HG02678 (cell line): ENCODE measurements around the gene PLD1.
"Not testable (repeated sequence)": the region's sequence is repeated elsewhere in the genome, so short reads cannot be mapped to it uniquely, and the experiment has no call there.

ENCODE experiments used
- ATAC-seq: cut with Tn5 transposase; IDR thresholded peaks from one replicate; pipeline ENCODE4 v1.9.1; 2021; ENCODE audit warnings: mild to moderate bottlenecking, moderate library complexity; ENCODE audit not compliant: unreplicated experiment

PLD1 gene

DNA sequence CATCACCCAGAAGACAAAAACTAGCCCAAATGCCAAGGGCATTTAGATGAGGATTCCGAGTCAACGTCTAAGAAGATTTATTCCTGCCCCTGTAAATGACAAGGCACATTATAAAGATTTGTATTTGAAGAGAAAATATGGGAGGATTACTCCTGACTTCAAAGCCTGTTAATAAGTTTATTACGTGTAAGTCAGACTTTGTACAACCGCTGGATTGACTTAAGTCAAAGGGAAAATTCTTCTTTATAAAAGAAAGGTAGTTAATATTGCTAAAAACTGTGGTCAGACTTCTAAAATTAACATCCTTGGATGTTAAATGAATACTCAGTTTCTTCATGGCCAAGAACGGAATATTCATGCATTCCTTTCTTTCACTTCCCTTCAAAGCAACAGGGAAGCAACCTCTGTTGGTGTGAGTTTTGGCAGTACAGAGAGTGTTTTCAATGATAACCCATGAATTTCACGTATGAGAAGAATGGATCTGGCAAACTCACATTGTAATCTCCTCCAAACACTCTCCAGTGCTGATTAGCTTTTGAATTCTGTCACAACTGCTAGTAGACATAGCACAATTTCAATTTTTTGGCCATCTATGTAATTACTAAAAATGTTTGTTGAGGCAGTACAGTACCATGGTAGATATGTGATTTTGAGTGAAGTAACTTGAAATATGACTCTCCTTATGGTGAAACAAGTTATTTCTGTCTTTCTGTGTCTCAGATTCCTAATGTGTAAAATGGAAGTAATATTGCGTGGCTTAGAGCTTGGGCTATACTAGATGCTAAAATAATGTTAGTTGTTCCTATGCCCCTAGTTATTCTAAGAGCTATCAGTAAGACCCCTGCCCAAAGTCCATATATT is 62.0 kb downstream of the PLD1 start:
- ATAC-seq, result no peak

DNA sequence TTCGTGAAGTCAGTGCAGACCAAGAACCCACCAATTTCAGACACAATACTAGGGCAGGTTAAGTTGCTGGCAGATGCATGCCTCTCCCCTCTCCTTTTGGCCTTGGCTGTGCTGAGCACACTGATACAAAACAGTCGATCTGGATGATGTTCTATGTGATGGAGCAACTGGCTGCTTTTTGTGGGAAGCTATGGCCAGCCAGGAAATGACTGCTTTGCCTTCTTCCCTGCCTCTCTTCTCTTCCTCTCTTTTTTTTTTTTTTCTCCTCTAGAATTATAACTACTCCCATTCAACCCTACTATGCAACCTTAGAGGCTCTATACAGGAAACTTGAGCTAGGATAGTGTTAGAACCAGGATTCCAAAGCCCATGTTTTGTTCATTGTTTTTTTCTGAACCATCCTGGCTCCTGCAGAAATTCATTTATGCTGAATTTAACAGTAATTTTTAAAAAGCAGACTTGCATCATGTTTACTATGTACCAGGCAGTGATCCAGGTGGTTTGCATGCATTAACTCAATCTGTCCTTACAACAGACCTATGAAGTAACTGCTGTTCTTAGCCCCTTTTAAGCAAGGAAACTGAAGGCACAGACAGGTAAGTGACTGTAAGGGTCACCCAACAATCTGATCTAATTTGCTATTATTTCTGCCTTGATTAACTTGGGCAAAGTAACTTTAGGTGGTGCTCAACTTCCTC is 62.9 kb downstream of the PLD1 start:
- ATAC-seq, result no peak

DNA sequence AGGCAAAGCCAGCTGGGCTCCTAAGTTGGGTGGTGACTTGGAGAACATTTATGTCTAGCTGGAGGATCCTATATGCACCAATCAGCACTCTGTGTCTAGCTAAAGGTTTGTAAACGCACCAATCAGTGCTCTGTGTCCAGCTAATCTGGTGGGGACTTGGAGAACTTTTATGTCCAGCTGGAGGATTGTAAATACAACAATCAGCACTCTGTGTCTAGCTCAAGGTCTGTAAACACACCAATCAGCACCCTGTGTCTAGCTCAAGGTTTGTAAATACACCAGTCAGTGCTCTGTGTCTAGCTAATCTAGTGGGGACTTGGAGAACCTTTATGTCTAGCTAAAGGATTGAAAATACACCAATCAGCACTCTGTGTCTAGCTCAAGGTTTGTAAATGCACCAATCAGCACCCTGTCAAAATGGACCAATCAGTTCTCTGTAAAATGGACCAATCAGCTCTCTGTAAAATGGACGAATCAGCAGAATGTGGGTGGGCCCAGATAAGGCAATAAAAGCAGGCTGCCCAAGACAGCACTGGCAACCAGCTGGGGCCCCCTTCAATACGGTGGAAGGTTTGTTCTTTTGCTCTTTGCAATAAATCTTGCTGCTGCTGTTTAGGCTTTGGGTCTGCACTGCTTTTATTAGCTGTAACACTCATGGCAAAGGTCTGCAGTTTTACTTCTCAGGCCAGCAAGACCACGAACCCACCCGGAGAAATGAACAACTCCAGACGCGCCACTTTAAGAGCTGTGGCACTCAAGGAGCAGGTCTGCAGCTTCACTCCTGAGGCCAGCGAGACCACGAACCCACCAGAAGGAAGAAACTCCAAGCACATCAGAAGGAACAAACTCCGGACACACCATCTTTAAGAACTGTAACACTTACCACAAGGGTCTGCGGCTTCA is 63.7 kb downstream of the PLD1 start:
- ATAC-seq, result not testable (repeated sequence)

DNA sequence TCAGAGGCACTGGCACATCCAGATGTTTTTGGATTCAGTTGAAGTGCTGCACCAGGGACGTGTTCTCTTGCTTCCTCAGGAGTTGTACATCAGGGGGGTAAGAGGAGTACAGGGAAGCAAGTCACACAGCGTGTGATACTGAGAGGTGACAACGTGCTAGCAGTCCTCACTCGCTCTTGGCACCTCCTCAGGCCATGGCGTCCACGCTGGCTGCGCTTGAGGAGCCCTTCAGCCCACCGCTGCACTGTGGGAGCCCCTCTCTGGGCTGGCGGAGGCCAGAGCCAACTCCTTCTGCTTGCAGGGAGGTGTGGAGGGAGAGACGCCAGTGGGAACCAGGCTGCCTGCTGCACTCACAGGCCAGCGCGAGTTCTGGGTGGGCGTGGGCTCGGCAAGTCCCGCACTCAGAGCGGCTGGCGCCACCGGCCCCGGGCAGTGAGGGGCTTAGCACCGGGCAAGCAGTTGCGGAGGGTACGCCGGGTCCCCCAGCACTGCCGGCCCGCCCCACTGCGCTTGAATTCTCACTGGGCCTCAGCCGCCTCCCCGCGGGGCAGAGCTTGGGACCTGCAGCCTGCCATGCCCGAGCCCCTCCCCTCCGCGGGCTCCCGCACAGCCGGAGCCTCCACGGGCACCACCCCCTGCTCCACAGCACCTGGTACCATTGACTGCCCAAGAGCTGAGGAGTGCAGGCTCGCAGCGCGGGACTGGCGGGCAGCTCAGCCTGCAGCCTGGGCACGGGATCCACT is 64.5 kb downstream of the PLD1 start:
- ATAC-seq, result no peak

DNA sequence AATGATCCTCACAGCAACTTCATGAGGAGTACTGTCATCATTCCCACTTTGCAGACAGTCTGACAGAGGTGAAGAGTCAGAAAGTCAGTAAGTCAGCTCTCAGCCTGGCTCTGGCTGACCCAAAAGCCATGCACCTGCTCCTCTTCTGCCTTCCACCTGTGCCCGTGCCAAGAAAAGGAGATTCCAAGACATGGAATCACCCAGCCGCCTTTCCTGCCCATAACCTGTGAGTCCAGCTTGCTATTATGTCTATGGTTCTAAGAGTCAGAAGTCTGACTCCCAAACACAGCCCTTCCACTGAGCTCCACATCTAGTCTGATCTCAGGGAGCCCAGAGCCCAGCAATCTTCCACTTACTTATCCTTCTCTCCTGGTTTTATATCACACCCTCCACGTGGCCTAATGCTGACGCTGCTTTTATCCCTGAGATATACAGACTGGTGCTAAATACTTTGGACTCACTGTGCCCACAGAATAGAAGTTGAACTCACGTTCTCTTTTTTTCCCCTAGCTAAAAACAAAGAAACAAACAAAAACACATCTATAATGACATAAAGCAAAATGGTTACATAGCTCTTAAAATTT is 66.0 kb downstream of the PLD1 start:
- no peak for ATAC-seq

DNA sequence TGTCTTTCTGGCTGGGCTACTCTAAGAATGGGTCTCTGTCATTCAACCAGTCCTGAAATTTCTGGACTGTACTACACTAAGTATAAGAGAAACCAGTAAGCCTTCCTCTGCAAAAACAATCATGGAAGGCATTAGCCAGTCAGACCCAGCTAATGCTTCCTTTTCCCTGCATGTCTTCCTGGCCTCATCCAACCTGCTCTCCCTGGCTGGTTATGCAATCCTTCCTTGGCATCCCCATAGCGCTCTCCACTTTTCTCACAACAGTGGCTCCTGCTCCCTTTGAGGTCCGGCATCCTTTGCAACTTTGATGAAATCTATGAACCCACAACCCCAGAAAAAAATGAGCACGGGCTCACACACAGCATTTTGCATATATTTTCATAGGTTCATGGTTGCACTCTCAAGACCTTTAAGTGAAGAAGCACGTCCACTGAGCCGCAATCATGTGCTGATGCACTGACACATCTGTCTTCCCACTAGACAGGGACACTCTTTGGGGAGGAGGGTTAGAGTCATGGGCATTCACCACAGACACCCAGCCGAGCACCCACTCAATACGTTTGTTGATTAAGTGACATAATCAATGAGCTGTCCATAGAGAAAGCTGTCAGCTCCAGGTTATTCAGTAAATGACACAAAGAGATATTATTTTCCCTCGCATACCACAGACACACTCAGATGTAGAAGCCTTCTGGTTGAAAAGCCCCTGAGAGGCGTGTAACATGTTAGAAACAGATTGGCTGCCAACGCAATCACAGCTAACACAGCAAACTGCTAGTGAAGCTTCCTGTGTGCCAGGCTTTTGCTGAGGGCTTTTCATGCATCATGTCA is 66.7 kb downstream of the PLD1 start:
- ATAC-seq, result no peak

DNA sequence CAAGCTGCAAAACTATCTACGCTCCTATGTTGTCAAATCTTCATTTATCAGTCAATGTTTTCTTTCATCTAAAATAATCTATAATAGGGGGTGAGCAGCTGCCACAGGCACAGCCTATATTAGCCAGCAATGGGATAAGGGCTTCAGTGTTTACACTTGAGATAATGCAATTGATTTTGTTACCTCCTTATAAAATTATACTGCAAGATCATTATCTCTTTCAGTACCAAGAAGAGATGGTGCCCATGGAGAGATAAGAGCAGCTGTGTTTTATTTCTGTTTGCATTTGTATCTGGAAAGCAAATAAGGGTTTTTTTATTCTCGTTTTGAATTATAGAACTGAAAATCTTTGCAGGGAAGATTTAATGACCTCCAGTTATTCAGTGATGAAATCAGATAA is 68.9 kb downstream of the PLD1 start:
- no peak for ATAC-seq

DNA sequence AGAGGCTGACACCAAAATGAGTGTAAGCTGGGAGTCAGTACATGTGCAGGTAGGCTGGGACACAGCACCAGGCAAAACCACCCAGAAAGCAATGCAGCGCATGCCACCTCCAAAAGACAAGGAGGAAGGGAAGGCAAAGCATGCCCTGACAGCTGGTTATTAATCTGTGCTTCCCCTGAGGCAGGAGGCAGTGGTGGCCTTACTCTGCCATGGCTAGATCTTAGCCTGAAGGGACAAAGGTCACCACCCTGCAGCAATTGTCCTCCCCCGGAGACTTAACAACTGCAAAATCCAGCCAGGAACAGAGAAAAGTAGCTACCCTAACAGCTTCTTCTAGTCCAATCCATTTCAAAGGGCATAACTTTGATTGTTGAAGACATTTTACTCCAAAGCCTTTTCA is 73.7 kb downstream of the PLD1 start:
- ATAC-seq, result no peak

DNA sequence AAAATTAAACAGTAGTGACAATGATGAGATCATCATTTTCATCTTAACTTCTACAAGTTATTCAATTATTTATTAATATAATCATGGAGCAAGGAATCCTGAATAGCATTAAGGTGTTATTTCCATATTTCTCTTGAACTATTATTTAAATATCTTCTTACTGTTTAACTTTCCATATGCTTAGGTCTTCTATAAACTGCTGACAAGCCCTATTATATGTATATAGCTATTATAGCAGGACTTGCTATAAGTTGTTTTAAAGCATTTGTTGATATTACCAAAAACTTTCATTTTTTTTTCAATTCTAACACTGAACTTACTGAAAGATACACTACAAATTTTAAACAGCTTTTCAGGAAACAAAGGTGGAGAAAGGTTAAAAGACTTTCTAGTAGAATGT is 76.7 kb downstream of the PLD1 start:
- ATAC-seq, result no peak

DNA sequence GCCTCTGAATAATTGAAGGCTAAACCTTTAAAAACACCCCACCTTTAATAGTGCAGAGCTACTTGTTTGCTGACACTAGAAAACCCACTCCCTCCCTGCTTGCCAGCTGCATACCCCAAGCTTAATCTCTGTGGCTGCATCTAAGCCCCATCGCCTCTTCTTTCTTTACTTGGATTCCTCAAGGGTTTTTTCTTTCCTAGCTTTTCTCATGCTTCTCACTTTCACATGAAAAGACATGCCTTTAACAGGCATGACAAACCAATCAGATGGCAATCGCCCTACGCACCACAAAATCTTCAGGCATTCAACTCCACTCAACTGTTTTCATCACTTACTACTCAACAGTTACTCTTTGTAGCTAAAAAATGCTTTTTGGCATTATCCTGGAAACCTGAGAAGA is 77.5 kb downstream of the PLD1 start:
- no peak for ATAC-seq

DNA sequence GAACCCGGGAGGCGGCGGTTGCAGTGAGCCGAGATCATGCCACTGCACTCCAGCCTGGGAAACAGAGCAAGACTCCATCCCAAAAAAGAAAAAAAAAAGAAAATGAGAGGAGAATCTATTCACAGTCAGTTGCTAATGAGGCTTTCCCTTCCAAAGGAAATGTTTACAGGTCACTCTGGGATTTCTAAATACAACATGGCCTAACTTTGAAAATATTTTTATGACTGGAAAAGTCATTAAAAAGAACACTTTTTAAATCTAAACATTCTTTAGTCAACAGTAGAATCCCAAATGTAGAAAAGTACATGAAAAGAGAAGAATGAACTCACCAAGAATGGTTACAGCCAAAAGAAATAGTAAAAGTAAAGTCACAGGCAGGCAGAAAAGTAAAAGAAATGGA is 78.6 kb downstream of the PLD1 start:
- ATAC-seq, result no peak

DNA sequence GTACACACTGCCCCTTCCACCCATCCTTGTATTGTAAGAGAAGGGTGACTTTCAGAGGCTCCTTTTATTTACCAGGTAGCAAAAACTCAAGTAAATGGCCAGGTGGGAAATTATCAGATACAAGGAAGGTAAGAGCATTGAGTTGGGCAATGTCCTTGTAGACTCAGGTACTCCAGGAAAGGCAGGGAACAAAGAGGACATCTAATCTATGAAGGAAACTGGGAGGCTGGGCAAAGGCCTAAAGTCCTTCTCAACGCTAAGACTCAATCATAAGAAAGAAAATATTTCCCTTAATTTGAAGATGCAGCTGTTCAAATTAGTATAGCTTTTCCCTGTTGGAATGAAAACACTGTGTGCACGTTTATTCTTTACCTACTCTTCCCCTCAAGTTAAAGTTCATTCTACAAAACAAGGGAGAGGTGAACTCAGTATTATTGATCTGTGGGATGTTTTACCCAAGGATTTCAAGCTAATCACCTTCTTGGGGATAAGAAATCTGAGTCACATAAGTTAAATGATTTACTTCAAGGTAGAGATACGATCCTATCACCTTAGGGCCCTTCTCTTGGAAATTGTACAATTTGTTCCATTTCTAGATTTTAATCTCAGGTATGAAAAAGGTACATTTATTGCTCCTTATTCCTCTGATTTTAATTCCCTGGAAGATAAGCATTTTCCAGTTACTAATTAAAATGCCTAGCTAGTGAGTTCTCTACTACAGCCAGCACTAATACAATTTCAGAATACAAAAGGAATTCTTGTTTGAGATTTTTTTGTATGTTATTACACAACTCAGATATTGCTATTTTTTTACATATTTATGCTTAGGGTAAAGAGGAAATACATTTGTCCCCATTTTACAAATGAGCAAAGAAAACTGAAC is 80.6 kb downstream of the PLD1 start:
- no peak for ATAC-seq

DNA sequence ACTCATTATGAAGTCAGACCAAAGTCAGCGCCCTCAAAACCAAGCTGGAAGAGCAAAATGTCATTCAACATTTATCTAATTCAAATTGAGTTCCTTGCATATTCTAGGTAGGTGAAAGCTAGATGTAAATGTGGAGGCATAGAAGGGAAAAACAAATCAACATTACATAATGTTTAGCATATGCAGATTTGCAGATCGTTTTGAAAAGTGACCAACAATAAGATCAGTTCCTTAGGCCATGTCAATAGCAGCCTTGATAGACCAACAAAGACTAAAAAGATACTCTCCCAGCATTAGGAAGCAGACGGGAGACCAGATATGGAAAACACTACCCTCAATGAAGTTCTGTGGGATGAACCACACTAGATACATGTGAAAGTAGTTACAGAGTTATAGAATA is 83.0 kb downstream of the PLD1 start:
- ATAC-seq, result no peak

DNA sequence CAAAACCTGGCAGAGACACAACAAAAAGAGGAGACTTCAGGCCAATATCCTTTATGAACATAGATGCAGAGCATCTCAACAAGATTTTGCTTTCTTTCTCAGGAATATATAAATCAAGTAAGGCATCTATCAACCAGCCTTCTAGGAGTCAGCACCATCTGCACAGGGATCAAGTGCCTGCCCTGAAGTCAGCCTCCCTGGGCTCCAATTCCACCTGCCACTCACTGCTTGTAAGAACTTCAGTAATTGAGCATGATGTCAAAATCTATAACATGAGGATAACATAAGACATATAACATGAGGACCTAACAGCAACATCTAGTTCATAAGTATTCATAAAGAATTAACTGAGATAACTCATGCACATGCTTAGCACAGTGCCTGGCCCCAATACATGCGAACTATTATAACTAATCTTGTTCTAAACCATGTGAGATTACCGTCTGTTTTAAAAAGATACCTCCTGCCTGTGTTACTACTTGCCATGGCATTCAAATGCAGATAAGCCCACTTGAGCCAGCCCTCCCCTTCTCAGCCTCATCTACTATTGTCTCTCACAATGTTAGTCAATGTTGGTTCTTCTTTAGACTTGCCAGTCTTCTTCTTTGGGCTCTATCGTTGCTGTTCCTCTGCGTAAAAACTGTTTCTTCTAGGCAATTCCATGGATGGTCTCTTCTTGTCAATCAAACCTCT is 91.6 kb downstream of the PLD1 start:
- ATAC-seq, result no peak

DNA sequence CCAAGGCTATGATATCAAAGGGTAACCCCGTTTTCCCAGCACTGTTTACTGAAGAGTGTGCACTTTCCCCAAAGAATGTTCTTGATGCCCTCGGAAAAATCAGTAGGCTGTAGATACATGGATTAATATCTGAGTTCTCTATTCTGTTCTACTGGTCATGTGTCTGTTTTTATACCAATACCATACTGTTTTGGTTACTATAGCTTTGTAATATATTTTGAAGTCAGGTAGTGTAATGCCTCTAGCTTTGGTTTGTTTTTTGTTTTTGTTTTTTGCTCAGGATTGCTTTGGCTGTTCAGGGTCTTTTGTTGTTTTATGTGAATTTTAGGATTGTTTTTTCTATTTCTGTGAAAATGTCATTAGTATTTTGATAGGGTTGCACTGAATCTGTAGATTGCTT is 95.1 kb downstream of the PLD1 start:
- ATAC-seq, result no peak

DNA sequence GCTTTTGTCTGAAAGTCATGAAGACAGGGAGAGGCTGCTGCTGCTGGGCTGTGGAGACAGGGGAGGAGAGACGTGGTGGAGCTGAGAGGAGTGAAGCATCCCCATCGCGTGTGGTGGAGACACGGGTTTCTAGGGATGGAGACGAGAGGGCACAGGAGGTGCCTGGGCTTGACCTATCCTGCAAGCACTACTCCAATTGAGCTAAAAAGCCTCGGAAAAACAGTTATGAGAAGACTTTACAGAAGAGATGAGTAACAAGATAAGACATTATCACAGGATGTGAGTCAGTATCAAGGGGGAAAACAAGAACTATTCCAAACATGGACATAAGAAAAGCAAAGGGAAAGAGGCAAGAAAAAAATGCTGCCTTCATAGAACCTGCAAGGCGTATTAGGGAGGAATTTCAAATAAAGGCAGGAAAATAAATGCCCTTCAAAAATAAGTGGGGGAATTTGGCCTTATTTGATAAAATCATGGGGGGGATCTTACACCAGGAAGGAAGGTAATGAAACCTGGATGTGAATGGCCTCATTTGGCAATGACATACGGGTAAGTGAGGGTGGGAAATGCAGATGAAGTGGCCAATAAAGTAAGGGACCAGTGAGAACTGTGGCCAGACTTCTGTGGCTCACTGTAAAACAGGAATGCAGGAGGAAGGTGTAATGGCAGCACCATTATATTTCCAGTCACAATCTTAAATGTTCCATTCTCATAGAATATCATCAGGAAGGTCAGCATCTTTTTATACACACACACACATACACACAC is 97.9 kb downstream of the PLD1 start:
- ATAC-seq, result no peak

DNA sequence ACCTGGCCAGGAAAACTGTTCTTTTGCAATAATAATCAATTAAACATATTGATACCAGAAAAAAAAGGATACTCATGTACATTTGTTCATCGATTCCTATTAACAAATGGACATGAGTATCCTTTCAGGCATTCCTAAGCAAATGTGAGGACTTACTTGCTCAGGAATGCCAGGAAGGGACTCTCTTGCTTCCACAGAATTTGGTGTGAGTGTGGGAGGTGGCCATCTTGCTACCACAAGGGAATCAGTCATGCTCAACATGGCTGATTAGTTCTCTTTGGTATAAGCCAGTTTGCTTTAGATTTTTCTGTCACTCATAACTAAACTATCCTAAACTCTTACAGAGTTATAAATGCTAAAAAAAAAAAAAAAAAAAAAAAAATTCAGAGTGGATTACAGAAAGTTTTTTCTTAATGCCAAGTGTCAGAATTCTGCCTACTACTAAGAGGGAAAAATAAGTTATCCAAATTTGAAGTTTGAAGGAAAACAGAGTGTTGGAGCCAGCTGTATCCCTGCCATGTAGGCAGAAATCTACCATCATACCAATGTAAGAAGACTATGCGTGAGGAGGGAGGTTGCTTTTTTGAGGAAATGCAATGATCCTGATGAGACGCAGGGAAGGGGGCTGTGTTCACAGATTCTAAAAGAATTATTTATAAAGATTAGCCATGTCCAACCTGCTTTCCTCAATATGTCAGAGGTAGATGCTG is 98.7 kb downstream of the PLD1 start:
- no peak for ATAC-seq
